22Rv1 (cell line): Measurements from ENCODE around the gene C12orf76.

Experiments
- CTCF ChIP-seq: fragments of 450-650 bp; IDR thresholded peaks from 2 replicates; pipeline ENCODE4 v1.5.1; 2017; ENCODE audit warnings: mild to moderate bottlenecking
- ZFX ChIP-seq: fragments of 450-650 bp; IDR thresholded peaks from 2 replicates; pipeline ENCODE4 v1.6.1; 2017; ENCODE audit warnings: antibody characterized with exemption, borderline replicate concordance

DNA sequence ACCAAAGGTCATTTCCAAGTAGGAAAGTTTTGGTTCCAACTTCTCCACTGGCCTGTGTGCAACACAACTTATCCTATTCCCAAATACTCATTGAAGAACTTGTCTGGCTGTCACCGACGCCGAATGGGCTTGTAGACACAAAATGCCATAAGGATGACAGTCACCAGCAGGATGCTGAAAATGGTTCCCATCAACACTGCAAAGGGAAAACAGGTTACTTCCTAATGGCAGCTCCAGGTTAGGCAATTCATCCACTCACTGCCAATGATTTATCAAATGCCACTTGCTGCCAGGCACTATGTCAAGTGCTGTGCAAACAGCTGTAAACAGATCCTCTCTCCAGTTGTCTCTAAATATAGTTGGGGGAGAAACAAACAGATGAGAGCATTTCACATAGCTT is 6.1 kb downstream of the C12orf76 start:
- no peak for TF ChIP-seq CTCF
- TF ChIP-seq ZFX = no peak
